Omental fat pad (tissue), 4 donors: ENCODE data around the gene RARRES2. TPM values are rescaled to one million over a fixed set of nuclear protein-coding genes. Genes with fewer than 3 reads are reported as not detected.
"Not testable (repeated sequence)": the region's sequence is repeated elsewhere in the genome, so short reads cannot be mapped to it uniquely, and the experiment has no call there.

Experiments used
- ATAC-seq: fragments of 150-250 bp; one replicate; pipeline ENCODE4 v1.9.1; 2016; ENCODE audit warnings: mild to moderate bottlenecking, moderate library complexity; ENCODE audit not compliant: low FRiP score
- DNase-seq: peaks from one replicate; pipeline ENCODE4 v3.0.0-alpha.2; 2019; ENCODE audit warnings: low spot score
- CTCF ChIP-seq, 3 donors: fragments of 450-650 bp; IDR thresholded peaks; one replicate each; pipeline ENCODE4 v1.5.1; 2016 to 2017; ENCODE audit warnings: antibody characterized with exemption in 3 of 3, mild to moderate bottlenecking in 3 of 3, moderate library complexity in 2 of 3
- total RNA-seq, 4 donors: library from RNA; depleted of rRNA; stranded (reverse); fragments of >200 nt; gene quantifications; one replicate each; pipeline ENCODE4 v1.1.0, GENCODE V29; 2016

The RARRES2 gene
- total RNA-seq, 4 donors from 2014 or later, result 93.9 to 433 (median 218) TPM

GRCh38 chr7:150311711-150312110 is 29.7 kb downstream of the RARRES2 start:
- TF ChIP-seq CTCF (IDR thresholded peaks at IDR 0.05), result no peak
- DNase-seq (no peak), ATAC-seq (no peak)

DNA sequence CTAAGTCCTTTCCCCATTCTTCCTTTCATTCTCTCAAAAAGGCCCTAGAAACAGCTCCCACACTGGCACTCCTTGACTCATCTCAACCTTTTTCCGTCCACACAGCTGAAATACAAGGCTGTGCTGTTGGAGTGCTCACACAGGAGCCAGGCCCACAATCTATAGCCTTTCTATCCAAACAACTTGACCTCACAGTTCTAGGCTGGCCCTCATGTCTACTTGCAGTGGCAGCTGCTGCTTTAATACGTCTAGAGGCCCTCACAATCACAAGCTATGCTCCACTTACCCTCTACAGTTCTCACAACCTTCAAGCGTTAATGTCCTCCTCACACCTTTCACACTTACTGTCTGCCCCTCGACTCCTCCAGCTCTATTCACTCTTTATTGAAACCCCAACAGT is 30.3 kb downstream of the RARRES2 start:
- DNase-seq (no peak), ATAC-seq (no peak)
- no peak for TF ChIP-seq CTCF (IDR thresholded peaks at IDR 0.05)

- no peak for TF ChIP-seq CTCF (IDR thresholded peaks at IDR 0.05)
- ATAC-seq (no peak), DNase-seq (no peak)
Measured at GRCh38 chr7:150308575-150308974, 32.9 kb downstream of the RARRES2 start.

- no peak for TF ChIP-seq CTCF (IDR thresholded peaks at IDR 0.05)
- DNase-seq (no peak), ATAC-seq (no peak)
Measured at GRCh38 chr7:150307904-150308303, 33.5 kb downstream of the RARRES2 start.

DNA sequence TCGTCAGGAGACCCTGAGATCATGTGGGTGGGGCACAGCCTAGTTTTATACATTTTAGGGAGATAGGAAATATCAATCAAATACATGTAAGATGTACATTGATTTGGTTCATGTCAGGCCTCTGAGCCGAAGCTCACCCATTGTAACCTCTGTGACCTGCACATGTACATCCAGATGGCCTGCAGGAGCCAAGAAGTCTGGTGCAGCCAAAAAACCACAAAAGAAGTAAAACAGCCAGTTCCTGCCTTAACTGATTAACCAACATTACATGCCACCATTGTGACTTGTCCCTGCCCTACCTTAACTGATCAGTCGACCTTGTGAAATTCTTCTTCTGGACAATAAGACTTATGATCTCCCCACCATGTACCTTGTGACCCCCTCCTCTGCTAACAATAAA is 34.3 kb downstream of the RARRES2 start:
- ATAC-seq (no peak), DNase-seq (no peak)
- TF ChIP-seq CTCF (IDR thresholded peaks at IDR 0.05), result no peak

DNA sequence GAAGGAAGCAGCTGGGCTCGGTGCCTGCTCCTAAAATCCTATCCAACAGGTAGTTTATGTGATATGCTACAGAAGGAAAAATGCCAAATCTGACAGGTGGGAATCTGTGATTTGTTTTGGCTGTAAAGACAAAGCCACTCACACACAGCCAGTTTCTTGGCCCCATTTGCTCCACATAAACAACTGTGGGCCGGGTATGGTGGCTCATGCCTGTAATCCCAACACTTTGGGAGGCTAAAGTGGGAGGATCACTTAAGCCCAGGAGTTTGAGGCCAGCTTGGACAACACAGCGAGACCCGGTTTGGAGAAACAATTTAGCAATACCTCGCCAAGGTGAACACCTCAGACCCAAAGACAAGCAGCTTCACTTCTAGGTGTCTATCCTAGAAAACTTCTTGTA is 35.1 kb downstream of the RARRES2 start:
- ATAC-seq, DNase-seq: not testable (repeated sequence)

- not testable (repeated sequence) for DNase-seq, ATAC-seq
Measured at GRCh38 chr7:150305903-150306284, 35.5 kb downstream of the RARRES2 start.

GRCh38 chr7:150305259-150305902 is 36.0 kb downstream of the RARRES2 start:
- DNase-seq, ATAC-seq: not testable (repeated sequence)

GRCh38 chr7:150304499-150305258 is 36.8 kb downstream of the RARRES2 start:
- not testable (repeated sequence) for DNase-seq, ATAC-seq

GRCh38 chr7:150302908-150303310 is 38.5 kb downstream of the RARRES2 start:
- not testable (repeated sequence) for ATAC-seq, DNase-seq

DNA sequence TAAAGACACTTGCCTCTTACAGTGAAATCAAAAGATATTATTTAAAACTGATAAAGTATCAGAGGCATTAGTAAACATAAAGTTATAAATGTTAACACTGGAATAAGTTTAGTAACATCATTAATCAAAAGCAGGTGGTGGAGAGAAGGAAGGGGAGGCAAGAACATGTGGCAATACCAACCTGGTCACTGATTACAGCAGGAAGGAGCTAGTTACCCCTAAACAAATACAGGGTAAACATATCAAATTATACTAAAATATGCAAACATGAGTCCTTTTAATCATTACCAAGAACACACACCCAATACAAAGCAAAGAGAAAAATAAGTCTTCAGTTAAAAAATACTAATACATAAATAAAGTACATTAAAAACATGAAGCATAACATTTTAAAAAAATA is 43.5 kb downstream of the RARRES2 start:
- ATAC-seq, result not testable (repeated sequence)

GRCh38 chr7:150296802-150297201 is 44.6 kb downstream of the RARRES2 start:
- not testable (repeated sequence) for DNase-seq, ATAC-seq

More for the DNA sequence above, 43.5 kb downstream of the RARRES2 start:
- DNase-seq, result not testable (repeated sequence)

- not testable (repeated sequence) for DNase-seq, ATAC-seq
Measured at GRCh38 chr7:150295614-150296013, 45.8 kb downstream of the RARRES2 start.
